Fibroblast of skin of abdomen (primary cell): Measurements from ENCODE around the gene DUSP19.

Experiments
- DNase-seq: peaks from one replicate; pipeline ENCODE4 v3.0.0-alpha.2; 2013

DUSP19 gene

DNA sequence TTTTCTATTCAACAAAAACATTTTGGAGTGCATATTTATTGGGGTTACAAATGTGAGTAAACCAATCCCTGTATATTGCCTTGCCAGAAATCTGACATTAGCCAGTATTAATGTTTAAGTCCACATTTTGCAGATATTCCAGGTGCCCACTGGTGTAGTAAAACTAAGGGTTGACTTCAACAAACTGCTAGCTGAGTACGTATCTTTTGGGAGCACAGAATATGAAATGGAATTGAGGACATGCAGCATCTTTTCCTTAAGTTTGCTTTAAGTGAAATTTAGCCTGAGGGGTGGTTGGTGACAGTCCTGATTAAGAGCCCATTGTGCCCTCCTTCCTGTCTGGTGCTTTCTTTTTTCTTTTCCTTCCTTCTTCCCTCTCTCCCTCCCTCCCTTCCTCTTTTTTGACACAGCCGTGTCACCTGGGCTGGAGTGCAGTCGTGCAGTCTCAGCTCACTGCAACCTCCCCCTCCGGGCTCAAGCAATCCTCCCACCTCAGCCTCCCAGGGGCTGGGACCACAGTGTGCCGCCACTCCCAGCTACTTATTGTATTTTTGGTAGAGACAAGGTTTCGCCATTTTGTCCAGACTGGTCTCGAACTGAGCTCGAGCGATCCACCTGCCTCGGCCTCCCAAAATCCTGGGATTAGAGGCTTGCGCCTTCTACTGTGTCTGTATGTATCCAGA, 47.3 kb downstream of the DUSP19 start:
- no peak for DNase-seq

DNA sequence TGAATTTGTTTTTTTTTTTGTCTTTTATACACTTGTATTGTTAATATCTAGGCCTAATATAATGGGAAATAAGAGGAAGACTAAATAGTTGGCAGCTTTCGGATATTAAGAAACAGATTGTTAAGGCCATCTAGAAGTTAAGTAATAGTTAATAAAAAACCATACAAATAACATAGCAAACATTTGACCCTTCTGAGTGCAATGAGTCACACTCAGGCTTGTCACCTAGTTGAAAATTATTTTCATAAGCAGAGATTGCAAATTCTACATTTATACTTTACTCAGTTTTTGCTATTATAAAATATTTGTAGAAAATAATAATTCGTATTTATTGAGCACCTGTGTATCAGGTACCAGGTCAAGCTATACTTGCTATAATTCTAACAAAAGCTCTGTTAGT, 48.1 kb downstream of the DUSP19 start:
- no peak for DNase-seq

DNA sequence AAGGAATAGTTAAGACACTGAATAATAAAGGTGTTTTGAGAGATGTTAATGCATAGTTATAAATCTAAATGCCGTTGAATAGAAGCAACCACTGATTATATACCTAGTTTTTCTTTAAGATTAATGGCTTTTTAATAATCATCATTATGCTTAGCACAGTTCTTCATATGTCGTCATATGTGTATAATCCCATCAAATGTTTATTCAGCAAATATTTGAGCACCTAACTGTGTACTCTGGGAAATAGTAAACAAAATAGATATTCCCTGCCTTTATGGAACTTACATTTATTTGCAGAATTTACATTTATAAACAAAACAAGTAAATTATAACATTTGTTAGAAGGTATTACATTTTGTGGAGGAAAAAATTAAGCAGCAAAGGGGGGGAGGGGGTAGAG, 55.5 kb downstream of the DUSP19 start:
- no peak for DNase-seq

DNA sequence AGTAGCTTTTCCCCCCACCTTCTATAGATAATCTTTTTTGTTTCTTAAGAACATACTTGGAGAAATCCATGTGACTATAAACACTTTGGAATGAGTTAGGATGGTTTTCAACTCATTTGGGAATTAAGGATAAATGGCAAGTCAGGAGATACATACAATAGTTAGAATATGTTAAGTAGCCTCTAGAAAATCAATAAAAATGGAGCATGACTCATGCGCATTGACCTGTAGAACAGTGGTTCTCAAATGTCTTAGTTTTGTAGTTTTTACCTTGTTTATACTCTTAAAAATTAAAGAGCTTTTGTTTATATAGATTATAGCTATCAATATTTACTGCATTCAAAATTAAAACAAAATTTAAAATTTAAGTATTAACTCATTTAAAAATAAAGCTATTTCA, 70.4 kb downstream of the DUSP19 start:
- no peak for DNase-seq

DNA sequence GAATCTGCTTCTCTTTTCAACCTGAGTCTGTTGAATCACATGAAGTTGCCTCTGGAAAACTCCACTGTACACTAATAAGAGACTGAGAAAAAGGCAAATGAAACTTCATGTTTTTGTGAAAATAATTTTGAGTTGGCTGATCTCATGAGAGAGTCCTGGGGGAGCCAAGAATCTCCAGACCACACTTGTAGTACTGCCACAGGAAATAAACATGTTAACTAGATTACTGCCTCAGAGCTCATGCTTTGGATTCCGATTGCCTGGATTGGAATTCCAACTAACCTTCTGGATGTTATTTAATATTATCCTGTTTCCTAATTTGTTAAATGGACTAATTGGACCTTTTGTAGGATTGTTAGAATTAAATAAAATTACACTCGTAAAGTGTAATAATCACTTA, 70.9 kb downstream of the DUSP19 start:
- DNase-seq = peak; percentile 67
